NK-92 (cell line): ENCODE data around the gene GPC5.

Source experiments
- DNase-seq: peaks from one replicate; lab custom pipeline; 2025; ENCODE audit not compliant: unreplicated experiment; lab: John Stamatoyannopoulos, UW

GPC5 gene

GRCh38 chr13:92804346-92804745 is 1405.9 kb downstream of the GPC5 start:
- DNase-seq, result no peak

DNA sequence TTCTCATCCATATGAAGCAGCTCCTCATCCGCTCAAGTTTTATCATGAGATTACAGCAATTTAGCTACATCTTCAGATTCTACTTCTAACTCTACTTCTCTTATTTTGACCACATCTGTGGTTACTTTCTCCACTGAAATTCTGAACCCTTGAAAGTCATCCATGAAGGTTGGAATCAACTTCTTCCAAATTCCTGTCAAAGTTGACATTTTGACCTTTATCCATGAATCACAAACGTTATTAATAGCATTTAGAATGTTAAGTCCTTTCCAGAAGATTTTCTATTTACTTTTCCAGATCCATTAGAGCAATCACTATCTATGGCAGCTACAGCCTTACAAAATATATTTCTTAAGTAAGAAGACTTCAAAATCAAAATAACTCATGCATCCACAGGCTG is 1406.5 kb downstream of the GPC5 start:
- no peak for DNase-seq

GRCh38 chr13:92805766-92806165 is 1407.3 kb downstream of the GPC5 start:
- DNase-seq, result no peak

- DNase-seq, result no peak
Measured at GRCh38 chr13:92806215-92806614, 1407.8 kb downstream of the GPC5 start.

GRCh38 chr13:92807353-92807752 is 1408.9 kb downstream of the GPC5 start:
- DNase-seq, result no peak

DNA sequence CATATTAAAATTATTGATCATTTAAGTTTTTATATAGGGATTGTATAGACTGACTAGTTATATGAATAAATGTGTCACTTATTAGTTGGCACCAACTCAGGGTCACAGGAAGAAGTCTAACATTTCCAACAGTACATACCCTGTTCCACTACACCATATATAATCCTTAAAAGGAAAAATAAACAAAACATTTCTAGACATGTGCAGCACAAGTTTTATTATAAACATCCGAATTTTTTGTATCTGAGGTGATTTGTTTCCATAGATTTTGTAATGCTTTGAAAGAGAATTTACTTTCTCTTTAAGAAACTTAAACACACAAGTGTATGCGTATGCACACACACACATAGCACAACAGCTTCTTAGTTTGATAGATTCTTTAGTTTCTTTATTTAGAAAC is 1409.5 kb downstream of the GPC5 start:
- DNase-seq, result no peak

DNA sequence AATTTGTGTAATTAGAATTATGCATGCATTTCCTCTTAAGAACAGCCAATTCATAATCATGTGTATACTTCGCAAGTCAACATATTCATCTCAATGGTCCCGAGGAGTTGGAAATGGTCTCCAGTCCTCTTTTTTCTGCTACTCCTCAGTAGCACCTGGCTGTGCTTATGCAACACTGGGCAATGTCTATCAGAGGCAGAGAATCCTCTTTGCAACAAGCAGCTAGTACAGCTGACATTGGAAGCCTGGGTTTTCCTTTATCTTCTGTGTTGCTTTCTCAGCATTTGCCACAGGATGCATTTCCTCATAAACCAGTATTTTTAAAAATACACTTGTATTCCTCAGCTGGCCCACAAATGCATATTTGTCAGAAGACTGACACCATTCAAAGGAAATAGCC is 1422.9 kb downstream of the GPC5 start:
- no peak for DNase-seq

- no peak for DNase-seq
Measured at GRCh38 chr13:92823059-92823458, 1424.6 kb downstream of the GPC5 start.

- no peak for DNase-seq
Measured at GRCh38 chr13:92825938-92826596, 1427.6 kb downstream of the GPC5 start.

GRCh38 chr13:92827503-92827902 is 1429.1 kb downstream of the GPC5 start:
- no peak for DNase-seq

GRCh38 chr13:92829930-92830329 is 1431.5 kb downstream of the GPC5 start:
- no peak for DNase-seq

GRCh38 chr13:92830821-92831220 is 1432.4 kb downstream of the GPC5 start:
- DNase-seq, result no peak

DNA sequence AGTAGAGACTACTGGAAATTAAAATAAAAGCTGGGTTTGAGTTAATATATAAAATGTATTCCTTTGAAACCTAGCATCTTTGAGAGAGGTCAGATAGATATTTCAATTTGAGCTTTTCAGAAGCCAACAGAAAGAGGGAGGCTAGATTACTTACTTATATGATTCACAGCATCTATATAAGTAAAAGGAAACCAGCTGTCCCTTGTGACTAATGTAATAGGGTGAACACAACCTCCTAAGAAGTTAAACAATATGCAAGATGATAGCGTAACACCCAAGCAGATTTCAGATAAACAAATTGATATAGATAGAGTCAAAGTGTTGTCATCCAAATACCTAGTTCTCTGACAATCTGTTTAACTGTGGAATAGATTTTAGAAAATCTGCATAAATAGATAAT is 1434.7 kb downstream of the GPC5 start:
- DNase-seq, result no peak

GRCh38 chr13:92836171-92836570 is 1437.8 kb downstream of the GPC5 start:
- no peak for DNase-seq

DNA sequence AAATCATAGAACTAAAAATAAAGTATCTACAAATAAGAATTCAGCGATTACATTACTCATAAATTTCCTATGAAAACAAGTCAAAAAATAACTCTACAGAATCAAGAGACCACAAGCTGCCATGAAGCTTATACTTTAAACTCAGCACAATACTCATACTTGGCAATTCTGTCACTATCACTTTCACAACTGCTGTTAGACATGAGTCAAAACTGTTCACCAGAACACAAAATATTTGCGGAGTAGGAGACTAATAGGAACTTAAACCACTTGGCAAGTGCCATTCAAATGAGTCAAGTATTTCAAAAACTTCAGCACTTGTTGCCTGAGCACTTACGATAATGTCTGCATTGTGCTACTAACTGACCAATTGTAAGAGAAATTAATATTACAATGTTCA is 1440.4 kb downstream of the GPC5 start:
- DNase-seq, result no peak

DNA sequence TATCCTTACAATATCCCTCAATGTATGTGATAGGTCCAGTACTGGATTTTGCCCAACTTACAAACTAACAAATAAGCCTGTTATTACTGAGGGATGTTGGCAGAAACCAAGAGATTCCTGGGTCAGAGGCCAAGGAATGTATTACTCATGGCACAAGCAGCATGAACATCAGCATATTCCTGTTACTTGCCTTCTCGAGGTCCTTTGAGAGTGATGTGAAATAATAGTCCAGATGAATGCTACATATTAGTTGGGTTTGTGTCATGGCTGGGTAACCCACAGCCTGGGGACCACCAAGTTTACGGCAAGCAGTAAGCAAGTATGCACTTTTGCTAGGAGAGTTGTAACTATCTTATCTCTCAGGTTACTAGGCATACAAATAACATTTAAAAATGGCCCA is 1443.7 kb downstream of the GPC5 start:
- DNase-seq, result no peak

DNA sequence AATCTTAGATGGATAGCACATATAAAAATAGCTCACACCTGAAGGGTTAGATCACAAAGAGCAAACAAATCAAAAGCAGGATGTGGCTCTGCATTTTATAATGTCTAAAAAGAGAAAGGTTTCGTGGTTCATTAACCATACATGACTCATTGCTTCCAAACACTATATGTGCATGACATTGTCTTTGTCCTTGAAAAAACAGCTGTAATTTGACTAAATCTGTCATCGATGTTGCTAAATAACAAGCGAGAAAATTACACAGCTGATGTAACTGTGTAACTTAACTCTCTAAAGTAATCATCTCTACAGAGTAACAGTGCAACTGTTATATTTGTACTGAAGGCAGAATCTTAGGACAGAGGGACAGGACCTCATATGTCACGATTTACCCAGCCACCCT is 1445.1 kb downstream of the GPC5 start:
- no peak for DNase-seq

- no peak for DNase-seq
Measured at GRCh38 chr13:92849381-92849780, 1451.0 kb downstream of the GPC5 start.

DNA sequence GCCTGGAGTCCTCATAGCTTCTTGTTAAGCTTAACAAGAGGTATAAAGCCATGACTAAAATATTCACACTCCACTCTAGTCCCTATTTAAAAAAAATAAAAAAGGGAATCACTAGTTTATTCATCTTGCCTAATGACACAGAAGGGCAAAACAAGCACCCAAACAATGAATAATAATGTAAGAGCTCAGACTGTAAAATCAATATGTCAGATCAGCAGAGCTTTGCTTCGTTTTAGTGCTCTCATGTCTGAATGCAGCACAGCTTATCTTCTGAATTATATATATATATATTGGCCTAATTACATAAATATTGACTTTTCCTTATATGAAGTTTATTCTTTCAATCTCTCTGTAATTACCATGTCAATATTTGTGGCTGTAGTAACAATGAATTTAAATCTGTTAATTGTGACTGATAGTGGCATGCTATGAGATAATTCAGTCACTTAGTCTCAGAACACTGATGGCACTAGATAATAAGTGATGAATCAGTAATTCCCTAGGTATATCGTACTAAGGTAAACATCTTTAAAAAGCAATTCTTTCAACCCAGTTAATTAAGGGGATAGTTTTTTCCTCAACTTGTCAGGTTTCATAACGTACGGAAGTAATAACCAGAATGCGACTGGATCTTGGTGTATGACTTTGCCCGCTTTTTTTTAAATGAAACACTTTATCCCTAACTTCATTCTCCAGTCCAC is 1466.3 kb downstream of the GPC5 start:
- DNase-seq, result no peak

DNA sequence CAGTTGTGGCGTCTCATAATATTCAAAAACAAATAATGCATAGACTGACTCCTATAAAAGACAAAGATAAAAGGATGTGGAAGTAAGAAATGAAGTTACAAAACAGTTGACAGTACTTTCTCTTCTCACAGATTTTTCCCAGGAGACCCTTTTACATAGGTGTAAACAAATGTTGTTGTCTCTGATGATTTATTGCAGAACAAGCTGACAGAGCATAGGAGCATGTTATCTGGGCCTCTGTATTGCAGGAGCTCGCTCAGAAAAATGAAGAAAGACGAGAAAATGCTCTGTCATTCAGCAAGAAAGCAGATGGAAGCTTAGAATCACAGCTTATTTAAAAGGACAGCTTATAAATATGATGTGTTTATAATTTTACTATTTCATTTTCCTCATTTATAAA is 1474.6 kb downstream of the GPC5 start:
- DNase-seq, result no peak

DNA sequence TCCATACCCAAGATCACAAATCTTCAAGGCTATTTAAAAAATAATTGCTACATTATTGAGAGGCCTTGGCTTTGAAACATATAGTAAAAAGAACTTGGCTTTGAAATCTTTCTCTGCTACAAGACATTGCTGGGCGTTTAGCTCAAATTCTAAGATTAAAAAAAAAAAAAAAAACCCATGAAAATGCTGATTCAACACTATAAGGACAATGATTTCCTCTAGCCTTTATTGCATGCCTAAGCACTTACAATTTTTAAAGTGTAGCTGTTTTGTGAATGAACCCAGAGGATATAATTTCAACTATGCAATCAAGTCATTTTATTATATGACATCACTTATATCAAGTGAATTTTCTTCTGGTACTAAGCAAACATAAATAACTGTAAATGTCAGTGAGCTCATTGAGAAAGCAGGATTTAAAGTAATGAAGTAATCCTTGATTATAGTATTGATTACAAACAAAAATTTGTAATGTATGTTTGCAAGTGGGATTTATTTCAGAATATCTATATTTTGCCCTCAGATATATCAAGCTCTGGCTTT is 1488.2 kb downstream of the GPC5 start:
- no peak for DNase-seq

DNA sequence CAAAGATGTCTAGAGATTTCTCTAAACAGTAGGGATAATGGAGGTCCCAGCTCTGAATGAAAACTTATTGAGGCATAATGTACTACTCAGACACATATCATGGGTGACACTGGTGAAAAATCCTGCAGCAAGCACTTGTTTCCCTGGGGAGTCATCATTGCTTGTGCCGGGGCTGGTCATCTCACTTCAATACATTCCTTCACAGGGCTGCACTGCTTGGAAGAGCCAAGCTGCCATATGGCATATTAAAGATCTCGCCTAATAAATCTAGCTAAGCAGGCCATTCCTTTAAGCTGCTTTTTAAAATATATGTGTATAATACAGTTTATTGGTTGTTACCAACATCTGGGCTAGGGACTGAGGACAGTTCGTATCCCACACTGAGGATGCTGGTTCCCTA is 1496.0 kb downstream of the GPC5 start:
- no peak for DNase-seq

DNA sequence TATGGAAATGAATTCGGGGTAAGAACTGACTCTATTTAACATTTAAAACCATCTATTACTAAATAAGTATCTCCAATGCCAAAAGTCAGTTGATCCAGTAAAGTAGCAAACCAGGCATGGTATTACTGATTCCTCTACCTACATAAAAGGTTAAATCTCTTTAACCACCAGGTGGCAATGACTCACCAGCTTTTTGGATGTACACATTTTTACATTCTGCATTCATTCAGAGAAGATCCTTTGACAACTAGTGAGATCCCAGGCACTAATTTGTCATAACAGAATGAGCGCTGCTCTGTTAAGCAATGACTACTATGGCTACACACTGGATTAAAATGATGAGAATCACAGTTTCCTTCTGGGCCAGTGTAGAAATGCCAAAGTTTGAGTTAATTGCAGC is 1498.4 kb downstream of the GPC5 start:
- no peak for DNase-seq
